Mammary epithelial cell (primary cell): Measurements from ENCODE around the gene FOLR3.

Experiments used
- CTCF ChIP-seq, 2 donors: IDR thresholded peaks in 1 of 2; conservative IDR thresholded peaks in 1 of 2; 2 replicates each; pipeline ENCODE4 v1.5.1; 2011 to 2012; ENCODE audit warnings: inconsistent platforms in 2 of 2, low read length in 2 of 2, mild to moderate bottlenecking in 2 of 2, control low read depth in 1 of 2, low read depth in 1 of 2; ENCODE audit not compliant: insufficient read depth in 1 of 2; ENCODE audit errors: extremely low read depth in 1 of 2
- EZH2 ChIP-seq: IDR thresholded peaks from 2 replicates; pipeline ENCODE4 v1.6.1; 2012; ENCODE audit warnings: low read length, inconsistent platforms, borderline replicate concordance

GRCh38 chr11:72116019-72116755, 19.3 kb upstream of the FOLR3 start:
- TF ChIP-seq CTCF (conservative IDR thresholded peaks at IDR 0.05 in 1 of 2, IDR thresholded peaks at IDR 0.05 in 1 of 2; ENCODE audit: extremely low read depth in 1 of 2, insufficient read depth in 1 of 2, low read depth in 1 of 2, low read length in 2 of 2) (no peak), EZH2 (no peak)
